Thoracic aorta (tissue), 2 donors: ENCODE measurements around the gene RABL6. TPM values are rescaled to one million over a fixed set of nuclear protein-coding genes. Genes with fewer than 3 reads are reported as not detected.
"Not testable (repeated sequence)": the region's sequence is repeated elsewhere in the genome, so short reads cannot be mapped to it uniquely, and the experiment has no call there.

Source experiments
- ATAC-seq: fragments of 150-250 bp; one replicate; pipeline ENCODE4 v1.8.0; 2017; ENCODE audit warnings: low read depth; ENCODE audit not compliant: insufficient number of reproducible peaks, low FRiP score
- DNase-seq: peaks from one replicate; pipeline ENCODE4 v3.0.0-alpha.2; 2020; ENCODE audit warnings: low spot score
- H3K27ac ChIP-seq, 2 donors: fragments of 200-600 bp; sonication (generic); 1 replicate in 1 of 2; 2 replicates in 1 of 2; pipeline ENCODE4 v1.5.1; 2016; ENCODE audit warnings: mild to moderate bottlenecking in 2 of 2, moderate library complexity in 2 of 2
- H3K27me3 ChIP-seq: fragments of 200-600 bp; sonication (generic); replicated peaks from 2 replicates; pipeline ENCODE4 v1.6.0; 2016; ENCODE audit warnings: mild to moderate bottlenecking; ENCODE audit not compliant: insufficient read depth
- H3K36me3 ChIP-seq: fragments of 200-600 bp; sonication (generic); one replicate; pipeline ENCODE4 v1.5.1; 2016
- H3K4me1 ChIP-seq, 2 donors: fragments of 200-600 bp; sonication (generic); 1 replicate in 1 of 2; 2 replicates in 1 of 2; pipeline versions ENCODE4 v1.5.1 to v1.6.0; 2016; ENCODE audit warnings: low read depth in 2 of 2, mild to moderate bottlenecking in 1 of 2; ENCODE audit not compliant: control insufficient read depth in 1 of 2
- H3K4me3 ChIP-seq: fragments of 200-600 bp; sonication (generic); 2 replicates; pipeline ENCODE4 v1.5.1; 2016; ENCODE audit warnings: mild to moderate bottlenecking
- H3K9me3 ChIP-seq: fragments of 200-600 bp; sonication (generic); 2 replicates; pipeline ENCODE4 v1.5.1; 2016
- total RNA-seq, 2 donors: library from RNA; depleted of rRNA; stranded (reverse); fragments of >200 nt; gene quantifications; one replicate each; pipeline versions ENCODE4 v1.1.0 to v1.2.3, GENCODE V29; 2016
- TF ChIP-seq, protein P1 (sequence below): fragments of 200-600 bp; sonication (generic); IDR thresholded peaks from one replicate; pipeline ENCODE4 v1.5.1; 2019; ENCODE audit warnings: antibody characterized with exemption

Gene RABL6
- total RNA-seq, 2 donors from 2014 or later, result 61.7 to 86.2 TPM

DNA sequence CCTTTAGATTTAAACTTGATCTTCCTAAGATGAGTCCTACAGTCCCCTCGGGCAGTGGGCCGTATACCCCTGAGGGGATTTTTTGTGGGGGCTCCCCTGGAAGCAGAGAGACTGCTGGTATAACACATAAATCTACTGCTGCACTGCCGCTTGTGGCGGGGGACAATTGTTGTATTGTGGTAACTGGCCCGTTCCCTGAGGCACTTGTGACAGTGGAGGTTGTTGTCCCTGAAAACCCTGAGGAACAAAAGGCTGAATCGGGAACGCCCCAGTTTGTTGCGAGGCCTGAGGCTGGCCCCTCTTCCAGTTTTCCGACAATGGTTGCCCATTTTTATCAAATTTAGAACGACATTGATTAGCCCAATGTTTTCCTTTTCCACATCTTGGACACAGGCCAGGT lies 21.3 kb upstream of the RABL6 start:
- TF ChIP-seq, protein P1, sequence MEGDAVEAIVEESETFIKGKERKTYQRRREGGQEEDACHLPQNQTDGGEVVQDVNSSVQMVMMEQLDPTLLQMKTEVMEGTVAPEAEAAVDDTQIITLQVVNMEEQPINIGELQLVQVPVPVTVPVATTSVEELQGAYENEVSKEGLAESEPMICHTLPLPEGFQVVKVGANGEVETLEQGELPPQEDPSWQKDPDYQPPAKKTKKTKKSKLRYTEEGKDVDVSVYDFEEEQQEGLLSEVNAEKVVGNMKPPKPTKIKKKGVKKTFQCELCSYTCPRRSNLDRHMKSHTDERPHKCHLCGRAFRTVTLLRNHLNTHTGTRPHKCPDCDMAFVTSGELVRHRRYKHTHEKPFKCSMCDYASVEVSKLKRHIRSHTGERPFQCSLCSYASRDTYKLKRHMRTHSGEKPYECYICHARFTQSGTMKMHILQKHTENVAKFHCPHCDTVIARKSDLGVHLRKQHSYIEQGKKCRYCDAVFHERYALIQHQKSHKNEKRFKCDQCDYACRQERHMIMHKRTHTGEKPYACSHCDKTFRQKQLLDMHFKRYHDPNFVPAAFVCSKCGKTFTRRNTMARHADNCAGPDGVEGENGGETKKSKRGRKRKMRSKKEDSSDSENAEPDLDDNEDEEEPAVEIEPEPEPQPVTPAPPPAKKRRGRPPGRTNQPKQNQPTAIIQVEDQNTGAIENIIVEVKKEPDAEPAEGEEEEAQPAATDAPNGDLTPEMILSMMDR, result no peak
- no peak for ATAC-seq
- Histone ChIP-seq H3K4me3 (no peak overlapping the region), H3K36me3 (no peaks in the 10 kb centered on the region), H3K4me1 (peaks cover 0 to 4% of the 10 kb centered on the region in 2 donors), H3K27me3 (no peaks in the 10 kb centered on the region), H3K9me3 (no peaks in the 10 kb centered on the region), H3K27ac (no peak overlapping the region)
- no peak for DNase-seq

DNA sequence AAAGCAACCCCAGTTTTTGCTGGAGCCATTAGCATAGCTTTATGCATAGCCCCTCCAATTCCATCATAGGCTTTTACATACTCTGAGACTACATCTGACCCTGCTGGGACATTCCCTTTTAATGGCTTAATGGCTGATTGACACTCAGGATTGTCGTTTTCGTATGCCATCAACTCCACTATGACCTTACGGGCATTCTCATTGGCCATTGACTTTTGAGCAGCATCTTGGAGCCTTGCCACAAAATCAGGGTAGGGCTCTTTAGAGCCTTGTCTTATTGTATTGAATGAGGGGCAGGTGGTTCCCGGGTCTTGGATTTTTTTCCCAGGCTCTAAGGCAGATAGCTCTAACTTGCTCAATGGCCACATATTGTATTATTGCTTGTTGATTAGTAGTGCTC lies 20.8 kb upstream of the RABL6 start:
- H3K4me1 ChIP-seq, H3K27ac ChIP-seq, ATAC-seq, H3K36me3 ChIP-seq, DNase-seq, H3K27me3 ChIP-seq, H3K4me3 ChIP-seq, H3K9me3 ChIP-seq: not testable (repeated sequence)

DNA sequence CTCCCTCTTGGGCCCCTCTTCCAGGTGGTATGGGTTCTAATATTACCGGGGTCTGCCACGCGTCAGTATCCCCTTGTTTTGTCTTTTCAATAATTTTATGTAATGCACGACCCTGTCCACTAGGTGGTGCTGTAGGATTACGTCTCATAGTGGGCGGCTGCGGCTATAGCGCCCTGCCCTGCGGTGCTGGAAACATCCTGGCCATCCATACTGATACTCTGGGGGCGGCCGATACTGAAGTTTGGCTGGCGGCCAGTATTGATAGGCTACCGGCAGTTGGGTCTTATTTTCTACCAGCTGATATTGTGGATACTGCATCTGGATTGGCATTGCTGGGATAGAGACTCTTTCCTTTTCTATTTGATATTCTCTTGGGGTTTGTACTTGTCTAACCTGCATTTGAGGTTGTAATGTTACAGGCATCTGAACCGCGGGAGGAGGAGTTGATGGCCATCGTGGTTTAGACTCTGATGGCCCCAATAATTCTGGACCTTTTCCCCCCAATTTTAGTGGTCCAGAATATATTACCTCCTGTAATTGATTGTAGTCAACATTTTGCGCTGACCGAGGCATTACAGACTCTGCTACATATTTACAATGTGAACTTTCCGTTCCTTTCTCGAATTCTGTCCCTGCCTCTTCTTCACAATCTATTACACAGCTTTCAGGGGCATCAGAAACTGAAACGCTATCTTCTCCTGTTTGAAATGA lies 19.9 kb upstream of the RABL6 start:
- H3K9me3 ChIP-seq, result no peaks in the 10 kb centered on the region
- H3K36me3 ChIP-seq, result no peaks in the 10 kb centered on the region
- H3K27me3 ChIP-seq, result no peaks in the 10 kb centered on the region
- DNase-seq (no peak), ATAC-seq (no peak)
- peaks cover 2 to 14% of the 10 kb centered on the region in 2 donors for H3K4me1 ChIP-seq
- TF ChIP-seq, protein P1, result peak; percentile 88
- no peak overlapping the region for H3K27ac ChIP-seq
- H3K4me3 ChIP-seq, result no peak overlapping the region

DNA sequence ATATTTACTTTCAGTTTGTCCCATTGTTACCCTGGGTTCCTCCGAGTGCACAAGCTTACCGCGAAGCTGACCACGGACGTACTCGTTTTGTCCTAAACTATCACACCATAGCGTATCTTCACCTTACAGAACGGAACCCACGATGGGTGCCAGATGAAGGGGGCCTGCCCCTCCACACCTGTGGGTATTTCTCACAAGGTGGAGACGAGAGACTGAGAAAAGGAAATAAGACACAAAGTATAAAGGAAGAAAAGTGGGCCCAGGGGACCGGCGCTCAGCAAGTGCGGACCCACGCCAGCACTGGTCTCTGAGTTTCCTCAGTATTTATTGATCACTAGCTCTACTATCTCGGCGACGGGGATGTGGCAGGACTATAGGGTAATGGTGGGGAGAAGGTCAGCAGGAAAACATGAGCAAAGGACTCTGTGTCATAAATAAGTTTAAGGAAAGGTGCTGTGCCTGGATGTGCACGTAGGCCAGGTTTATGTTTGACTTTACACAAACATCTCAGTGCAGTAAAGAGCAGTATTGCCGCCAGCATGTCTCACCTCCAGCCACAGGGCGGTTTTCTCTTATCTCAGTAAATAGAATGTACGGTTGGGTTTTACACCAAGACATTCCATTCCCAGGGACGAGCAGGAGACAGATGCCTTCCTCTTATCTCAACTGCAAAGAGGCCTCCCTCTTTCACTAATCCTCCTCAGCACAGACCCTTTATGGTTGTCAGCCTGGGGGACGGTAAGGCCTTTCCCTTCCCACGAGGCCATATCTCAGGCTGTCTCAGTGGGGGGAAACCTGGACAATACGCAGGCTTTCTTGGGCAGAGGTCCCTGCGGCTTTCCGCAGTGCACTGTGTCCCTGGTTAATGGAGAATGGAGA lies 18.9 kb upstream of the RABL6 start:
- DNase-seq, H3K27me3 ChIP-seq, H3K36me3 ChIP-seq, H3K9me3 ChIP-seq, ATAC-seq, H3K27ac ChIP-seq, H3K4me3 ChIP-seq: not testable (repeated sequence)
- H3K4me1 ChIP-seq, result peaks cover 2 to 14% of the 10 kb centered on the region in 2 donors

DNA sequence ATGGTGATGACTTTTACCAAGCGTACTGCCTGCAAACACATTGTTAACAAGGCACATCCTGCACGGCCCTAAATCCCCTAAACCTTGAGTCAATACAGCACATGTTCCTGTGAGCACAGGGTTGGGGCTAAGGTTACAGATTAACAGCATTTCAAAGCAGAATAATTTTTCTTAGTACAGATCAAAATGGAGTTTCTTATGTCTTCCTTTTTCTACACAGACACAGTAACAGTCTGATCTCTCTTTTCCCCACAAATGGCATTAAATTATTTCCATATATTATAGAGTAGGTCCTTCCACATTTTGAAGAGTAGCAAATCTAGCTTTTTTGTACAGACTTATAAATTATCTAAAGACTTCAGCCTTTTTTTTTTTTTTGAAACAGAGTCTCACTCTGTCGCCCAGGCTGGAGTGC lies 18.2 kb upstream of the RABL6 start:
- no peak for DNase-seq
- TF ChIP-seq, protein P1, result no peak
- Histone ChIP-seq H3K4me3 (no peak overlapping the region), H3K27me3 (no peaks in the 10 kb centered on the region), H3K27ac (no peak overlapping the region), H3K9me3 (no peaks in the 10 kb centered on the region), H3K36me3 (no peaks in the 10 kb centered on the region), H3K4me1 (peaks cover 2 to 14% of the 10 kb centered on the region in 2 donors)
- no peak for ATAC-seq
